ENCODE results near the gene KDM4B. TPM values are rescaled to one million over a fixed set of nuclear protein-coding genes. Genes with fewer than 3 reads are reported as not detected.

KDM4B gene
- total RNA-seq, 1 donor from 2014 or later: 153 TPM

DNA sequence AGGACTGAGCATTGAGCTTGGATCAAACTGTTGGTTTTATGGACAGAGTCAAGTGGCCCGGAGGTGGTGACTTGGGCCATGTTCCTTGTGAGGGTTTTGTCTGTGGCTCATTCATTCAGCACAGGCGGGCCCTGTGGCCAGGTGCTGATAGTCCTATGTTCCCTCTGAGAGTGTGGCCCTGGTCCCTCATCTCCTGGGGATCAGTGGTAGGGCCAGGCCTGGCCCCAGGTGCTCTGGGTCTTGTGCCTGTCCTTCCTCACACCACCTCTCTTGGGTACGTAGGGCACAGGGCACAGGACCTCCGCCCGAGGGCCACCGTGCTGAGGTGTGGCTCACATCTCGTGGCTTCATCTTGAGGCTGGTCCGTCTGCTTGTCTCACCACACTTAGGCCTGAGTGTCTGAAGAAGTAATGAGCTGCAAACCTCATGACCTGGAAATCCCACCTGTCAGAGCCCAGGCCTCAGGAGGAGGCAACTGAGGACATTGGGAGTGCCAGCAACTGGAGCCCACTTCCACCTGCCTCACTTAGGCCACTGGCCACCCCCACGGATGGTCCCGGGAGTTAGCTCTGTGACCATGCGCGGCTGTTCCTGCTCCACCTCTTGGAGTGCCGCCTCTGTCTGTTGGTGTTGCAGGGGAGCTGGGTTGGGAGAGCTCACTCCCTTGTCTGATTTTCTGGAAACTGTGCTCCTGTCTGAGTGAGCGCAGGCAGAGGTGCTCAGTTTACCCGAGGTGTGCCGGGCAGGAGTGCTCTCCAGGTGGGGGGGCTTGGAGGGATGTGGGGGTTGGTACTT, 53.4 kb downstream of the KDM4B start:
- H3K27ac Mint-ChIP-seq (ENCODE audit: unreplicated experiment): peak overlapping the region; percentile 33
- H3K4me3 Mint-ChIP-seq (ENCODE audit: unreplicated experiment): peak overlapping the region; percentile 71
- H3K9me3 Mint-ChIP-seq (ENCODE audit: unreplicated experiment): peaks cover 11% of the 10 kb centered on the region
- H3K27me3 Mint-ChIP-seq (ENCODE audit: unreplicated experiment): peaks cover 7% of the 10 kb centered on the region
- no peak for DNase-seq
- no peaks in the 10 kb centered on the region for H3K36me3 Mint-ChIP-seq (ENCODE audit: unreplicated experiment)
- TF ChIP-seq, protein P1, sequence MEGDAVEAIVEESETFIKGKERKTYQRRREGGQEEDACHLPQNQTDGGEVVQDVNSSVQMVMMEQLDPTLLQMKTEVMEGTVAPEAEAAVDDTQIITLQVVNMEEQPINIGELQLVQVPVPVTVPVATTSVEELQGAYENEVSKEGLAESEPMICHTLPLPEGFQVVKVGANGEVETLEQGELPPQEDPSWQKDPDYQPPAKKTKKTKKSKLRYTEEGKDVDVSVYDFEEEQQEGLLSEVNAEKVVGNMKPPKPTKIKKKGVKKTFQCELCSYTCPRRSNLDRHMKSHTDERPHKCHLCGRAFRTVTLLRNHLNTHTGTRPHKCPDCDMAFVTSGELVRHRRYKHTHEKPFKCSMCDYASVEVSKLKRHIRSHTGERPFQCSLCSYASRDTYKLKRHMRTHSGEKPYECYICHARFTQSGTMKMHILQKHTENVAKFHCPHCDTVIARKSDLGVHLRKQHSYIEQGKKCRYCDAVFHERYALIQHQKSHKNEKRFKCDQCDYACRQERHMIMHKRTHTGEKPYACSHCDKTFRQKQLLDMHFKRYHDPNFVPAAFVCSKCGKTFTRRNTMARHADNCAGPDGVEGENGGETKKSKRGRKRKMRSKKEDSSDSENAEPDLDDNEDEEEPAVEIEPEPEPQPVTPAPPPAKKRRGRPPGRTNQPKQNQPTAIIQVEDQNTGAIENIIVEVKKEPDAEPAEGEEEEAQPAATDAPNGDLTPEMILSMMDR (IDR thresholded peaks at IDR 0.05; ENCODE audit: partially characterized antibody, unreplicated experiment): no peak
- H3K4me1 Mint-ChIP-seq (ENCODE audit: low read depth, unreplicated experiment): peaks cover 7% of the 10 kb centered on the region

DNA sequence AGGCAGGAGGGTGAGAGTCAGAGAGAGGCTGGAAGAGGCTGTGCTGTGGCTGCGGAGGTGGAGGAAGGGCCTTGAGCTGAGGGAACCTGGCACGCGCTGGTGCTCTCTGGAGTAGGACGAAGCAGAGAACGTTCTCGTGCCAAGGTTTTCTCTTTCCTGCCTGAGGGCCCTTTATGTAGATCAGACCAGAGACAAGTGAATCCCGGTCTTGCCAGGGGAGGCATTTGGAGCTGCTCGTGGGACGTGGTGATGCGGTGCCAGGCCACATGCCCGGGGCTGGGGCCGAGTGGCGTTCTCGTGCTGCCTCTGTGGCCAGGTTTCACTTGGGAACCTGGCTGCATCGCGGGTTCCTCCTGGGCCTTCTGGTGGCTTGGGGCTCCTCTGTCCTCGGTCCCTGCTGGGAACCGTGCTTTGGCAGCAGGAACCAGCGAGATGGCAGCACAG, 54.2 kb downstream of the KDM4B start:
- Mint-ChIP-seq H3K36me3 (ENCODE audit: unreplicated experiment) (no peaks in the 10 kb centered on the region), H3K9me3 (ENCODE audit: unreplicated experiment) (peaks cover 8% of the 10 kb centered on the region), H3K4me1 (ENCODE audit: low read depth, unreplicated experiment) (peaks cover 7% of the 10 kb centered on the region), H3K4me3 (ENCODE audit: unreplicated experiment) (peak overlapping the region; percentile 71), H3K27ac (ENCODE audit: unreplicated experiment) (peak overlapping the region; percentile 70), H3K27me3 (ENCODE audit: unreplicated experiment) (peaks cover 6% of the 10 kb centered on the region)
- DNase-seq: no peak
- TF ChIP-seq, protein P1 (IDR thresholded peaks at IDR 0.05; ENCODE audit: partially characterized antibody, unreplicated experiment): no peak

DNA sequence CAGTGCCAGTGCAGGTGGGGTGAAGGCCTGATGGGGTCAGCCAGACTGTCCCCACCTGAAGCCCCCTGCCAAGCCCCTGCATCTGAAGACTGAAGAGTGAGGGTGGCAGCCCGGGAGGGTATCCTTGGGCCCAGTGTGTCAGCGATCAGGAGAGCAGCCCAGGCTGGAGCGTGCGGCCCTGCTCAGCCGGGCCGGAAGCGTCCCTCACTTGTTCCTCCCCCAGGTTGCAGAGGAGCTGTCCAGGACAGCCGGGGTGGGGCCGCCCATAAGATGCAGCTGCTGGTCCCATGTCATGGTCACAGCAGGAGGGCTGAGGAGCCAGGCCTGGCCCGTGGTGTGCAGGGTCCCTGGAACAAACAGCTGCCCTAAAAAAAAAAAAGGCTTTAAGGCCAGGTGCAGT, 55.4 kb downstream of the KDM4B start:
- no peak for DNase-seq
- Mint-ChIP-seq H3K27ac (ENCODE audit: unreplicated experiment) (no peak overlapping the region), H3K27me3 (ENCODE audit: unreplicated experiment) (peaks cover 5% of the 10 kb centered on the region), H3K4me1 (ENCODE audit: low read depth, unreplicated experiment) (peaks cover 9% of the 10 kb centered on the region), H3K4me3 (ENCODE audit: unreplicated experiment) (no peak overlapping the region), H3K36me3 (ENCODE audit: unreplicated experiment) (no peaks in the 10 kb centered on the region), H3K9me3 (ENCODE audit: unreplicated experiment) (peaks cover 11% of the 10 kb centered on the region)
- TF ChIP-seq, protein P1 (IDR thresholded peaks at IDR 0.05; ENCODE audit: partially characterized antibody, unreplicated experiment): no peak

DNA sequence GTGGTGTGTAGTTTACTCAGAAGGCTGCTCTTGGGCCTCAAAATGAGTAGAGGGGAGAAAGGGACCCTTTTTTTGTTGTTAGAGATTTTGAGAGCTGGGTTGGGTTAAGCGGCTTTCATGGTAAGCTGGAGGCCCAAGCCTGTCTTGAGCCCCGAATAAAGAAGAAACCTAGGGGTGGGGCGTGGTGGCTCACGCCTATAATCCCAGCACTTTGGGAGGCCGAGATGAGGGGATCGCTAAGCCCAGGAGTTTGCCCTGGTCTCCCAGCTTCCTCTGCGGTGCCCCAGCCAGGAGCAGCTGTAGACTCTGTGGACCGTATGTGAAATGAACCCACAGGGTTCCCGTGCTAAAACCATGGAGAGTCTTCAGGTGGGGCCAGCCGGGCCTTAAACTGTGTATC, 56.1 kb downstream of the KDM4B start:
- peaks cover 10% of the 10 kb centered on the region for H3K4me1 Mint-ChIP-seq (ENCODE audit: low read depth, unreplicated experiment)
- H3K36me3 Mint-ChIP-seq (ENCODE audit: unreplicated experiment): no peaks in the 10 kb centered on the region
- TF ChIP-seq, protein P1 (IDR thresholded peaks at IDR 0.05; ENCODE audit: partially characterized antibody, unreplicated experiment): no peak
- DNase-seq: no peak
- peaks cover 5% of the 10 kb centered on the region for H3K27me3 Mint-ChIP-seq (ENCODE audit: unreplicated experiment)
- H3K9me3 Mint-ChIP-seq (ENCODE audit: unreplicated experiment): peaks cover 12% of the 10 kb centered on the region
- no peak overlapping the region for H3K27ac Mint-ChIP-seq (ENCODE audit: unreplicated experiment)
- H3K4me3 Mint-ChIP-seq (ENCODE audit: unreplicated experiment): no peak overlapping the region

DNA sequence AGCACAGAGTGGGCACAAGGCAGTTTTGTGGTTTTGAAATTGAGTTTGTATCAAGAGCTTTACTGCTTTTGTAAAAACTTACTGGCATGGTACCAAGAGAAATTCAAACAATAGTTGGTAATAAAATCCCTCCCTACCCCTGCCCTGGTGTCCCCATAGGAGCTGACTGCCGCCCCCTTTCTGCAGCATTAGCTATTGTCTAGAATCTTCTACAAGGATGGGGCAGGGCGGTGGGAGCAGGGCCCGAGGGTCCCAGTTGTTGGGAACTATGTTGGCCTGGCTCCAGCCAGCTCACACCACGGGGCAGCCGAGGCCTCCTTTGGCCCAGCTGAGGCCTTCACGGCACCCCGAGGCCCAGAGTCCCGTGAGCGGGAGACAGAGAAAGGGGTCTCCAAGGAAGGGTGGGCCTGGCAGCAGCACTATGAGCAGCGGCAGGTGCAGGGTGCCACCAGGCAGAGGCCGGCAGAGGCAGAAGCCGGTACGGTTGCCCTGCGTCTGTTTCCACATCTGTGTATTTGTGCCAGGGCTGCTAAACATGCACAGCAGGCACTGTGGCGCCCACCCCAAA, 57.9 kb downstream of the KDM4B start:
- Mint-ChIP-seq H3K4me3 (ENCODE audit: unreplicated experiment) (no peak overlapping the region), H3K4me1 (ENCODE audit: low read depth, unreplicated experiment) (peaks cover 16% of the 10 kb centered on the region), H3K27ac (ENCODE audit: unreplicated experiment) (no peak overlapping the region), H3K36me3 (ENCODE audit: unreplicated experiment) (no peaks in the 10 kb centered on the region), H3K9me3 (ENCODE audit: unreplicated experiment) (peaks cover 15% of the 10 kb centered on the region), H3K27me3 (ENCODE audit: unreplicated experiment) (peaks cover 5% of the 10 kb centered on the region)
- no peak for DNase-seq
- TF ChIP-seq, protein P1 (IDR thresholded peaks at IDR 0.05; ENCODE audit: partially characterized antibody, unreplicated experiment): no peak

Measured in glutamatergic neuron (in vitro differentiated cells).